ENCODE data around the gene PADI6.

PADI6 gene

GRCh38 chr1:17356387-17357026, 15.5 kb upstream of the PADI6 start:
- DNase-seq (ENCODE audit: low read depth in 2 of 2), result peak in 1 of 2 donors; percentile 9

GRCh38 chr1:17358557-17358956, 13.4 kb upstream of the PADI6 start:
- DNase-seq (ENCODE audit: low read depth in 2 of 2), result no peak

GRCh38 chr1:17359031-17359430, 13.0 kb upstream of the PADI6 start:
- no peak for DNase-seq (ENCODE audit: low read depth in 2 of 2)

- no peak for DNase-seq (ENCODE audit: low read depth in 2 of 2)
These were observed 12.2 kb upstream of the PADI6 start for GRCh38 chr1:17359808-17360207.

GRCh38 chr1:17360272-17360956, 11.6 kb upstream of the PADI6 start:
- no peak for DNase-seq (ENCODE audit: low read depth in 2 of 2)

- DNase-seq (ENCODE audit: low read depth in 2 of 2), result no peak
These were observed 10.3 kb upstream of the PADI6 start for GRCh38 chr1:17361687-17362086.

- no peak for DNase-seq (ENCODE audit: low read depth in 2 of 2)
These were observed 8.6 kb upstream of the PADI6 start for GRCh38 chr1:17363351-17363750.

GRCh38 chr1:17363771-17364170, 8.2 kb upstream of the PADI6 start:
- DNase-seq (ENCODE audit: low read depth in 2 of 2), result no peak

- no peak for DNase-seq (ENCODE audit: low read depth in 2 of 2)
These were observed 6.7 kb upstream of the PADI6 start for GRCh38 chr1:17365293-17365692.

- DNase-seq (ENCODE audit: low read depth in 2 of 2), result no peak
These were observed 2.5 kb upstream of the PADI6 start for GRCh38 chr1:17369466-17369865.

GRCh38 chr1:17370618-17371017, 1.4 kb upstream of the PADI6 start:
- no peak for DNase-seq (ENCODE audit: low read depth in 2 of 2)

- no peak for DNase-seq (ENCODE audit: low read depth in 2 of 2)
These were observed 959 bp downstream of the PADI6 start for GRCh38 chr1:17372955-17373354.

- no peak for DNase-seq (ENCODE audit: low read depth in 2 of 2)
These were observed 3.7 kb downstream of the PADI6 start for GRCh38 chr1:17375651-17376050.

GRCh38 chr1:17377325-17377953, 5.4 kb downstream of the PADI6 start:
- DNase-seq (ENCODE audit: low read depth in 2 of 2), result no peak

- no peak for DNase-seq (ENCODE audit: low read depth in 2 of 2)
These were observed 9.2 kb downstream of the PADI6 start for GRCh38 chr1:17381161-17381560.

- DNase-seq (ENCODE audit: low read depth in 2 of 2), result no peak
These were observed 20.3 kb downstream of the PADI6 start for GRCh38 chr1:17392199-17392740.

- no peak for DNase-seq (ENCODE audit: low read depth in 2 of 2)
These were observed 21.2 kb downstream of the PADI6 start for GRCh38 chr1:17393230-17393629.

- no peak for DNase-seq (ENCODE audit: low read depth in 2 of 2)
These were observed 26.1 kb downstream of the PADI6 start for GRCh38 chr1:17397910-17398695.

GRCh38 chr1:17400725-17401341, 28.8 kb downstream of the PADI6 start:
- no peak for DNase-seq (ENCODE audit: low read depth in 2 of 2)

GRCh38 chr1:17401841-17402240, 29.8 kb downstream of the PADI6 start:
- DNase-seq (ENCODE audit: low read depth in 2 of 2), result no peak

- no peak for DNase-seq (ENCODE audit: low read depth in 2 of 2)
These were observed 31.1 kb downstream of the PADI6 start for GRCh38 chr1:17403081-17403480.

Data from stimulated activated CD4-positive, alpha-beta T cell treated with anti-CD3 and anti-CD28 coated beads, Interleukin-1b, Interleukin-23, amount 100 ng/mL, for 4 hours (primary cell).